Measurements from ENCODE around the gene THPO.

THPO gene

DNA sequence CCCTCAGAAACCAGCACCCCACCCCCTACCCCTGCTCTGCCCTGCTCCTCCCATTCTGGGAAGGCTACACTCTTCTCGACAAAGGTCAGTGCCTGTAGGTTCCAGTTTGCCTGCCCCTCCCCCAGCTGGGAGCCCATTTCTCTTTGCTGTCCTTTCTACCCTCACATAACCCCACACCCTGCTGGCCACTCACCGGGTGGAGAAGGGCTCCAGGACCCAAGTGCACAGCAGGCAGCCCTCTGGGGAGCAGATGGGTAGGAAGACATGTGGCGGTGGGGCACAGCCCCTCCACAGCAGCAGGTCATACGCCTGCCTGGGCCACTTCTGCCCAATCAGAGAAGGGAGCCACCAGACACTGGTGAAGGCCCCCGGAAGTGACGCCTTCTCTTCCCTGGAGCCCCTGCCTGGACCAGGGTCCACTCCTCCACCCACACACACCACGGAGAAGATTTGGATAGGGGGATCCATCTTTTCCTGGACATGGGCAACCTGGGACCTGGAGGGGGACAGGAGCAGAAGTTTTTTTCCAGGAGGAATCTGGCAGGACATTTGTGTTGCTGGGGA, at the start of gene THPO:
TSS of gene THPO (minus strand) at position 326 of the 564 bp plus-strand sequence. CDS start 1,948 bp downstream, outside the sequence.
- DNase-seq, result peak in 4 of 42 donors; percentile 30 to 62 (median 50)
- intact Hi-C loops (cut with DNase I), result loop anchor here (10.0 kb wide), 1 partner anchor 137 kb away; no protein-coding TSS in a partner anchor

DNA sequence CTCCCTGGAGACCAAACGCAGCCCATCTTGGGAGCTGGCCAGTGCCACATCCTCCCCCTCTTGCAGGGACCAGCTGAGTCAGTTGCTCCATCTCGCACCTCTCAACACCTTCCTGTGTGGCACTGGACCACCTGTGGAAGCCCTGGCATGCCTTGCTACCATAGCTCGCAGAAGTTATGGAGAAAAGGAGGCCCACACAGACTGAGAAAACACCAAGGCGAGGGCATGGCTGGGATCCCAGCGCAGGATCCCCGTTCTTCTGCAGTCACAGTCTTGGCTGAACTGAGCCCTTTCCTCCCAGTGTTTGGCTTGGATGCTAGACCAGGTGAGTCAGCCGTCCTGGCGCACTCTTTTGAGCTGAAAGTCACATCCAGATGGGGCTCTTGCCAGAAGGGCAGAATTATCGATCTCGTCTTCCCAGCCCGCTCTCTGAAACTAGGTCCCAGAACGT, 48.7 kb upstream of the THPO start:
- intact Hi-C loops (cut with DNase I), result no loop called here
- no peak for DNase-seq

DNA sequence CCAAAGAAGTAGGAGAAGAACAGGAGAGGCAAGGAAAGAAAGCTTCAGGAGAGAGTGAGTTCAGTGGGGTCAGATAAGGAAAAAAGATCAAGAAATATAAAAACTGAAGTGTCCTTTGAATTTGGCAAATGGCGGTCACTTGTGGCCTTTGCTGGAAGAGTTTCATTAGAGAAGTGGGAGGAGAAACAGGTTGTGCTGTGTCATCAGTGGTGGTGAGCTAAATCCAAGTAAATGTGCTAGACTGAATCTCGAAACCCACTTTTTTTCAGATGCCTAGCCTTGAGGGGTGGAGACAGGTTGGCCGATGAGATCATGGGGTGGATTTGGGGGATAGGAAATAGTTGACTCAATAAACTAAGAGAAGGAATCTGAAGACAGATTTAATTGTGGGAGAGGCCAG, 45.6 kb upstream of the THPO start:
- intact Hi-C loops (cut with DNase I), result no loop called here

DNA sequence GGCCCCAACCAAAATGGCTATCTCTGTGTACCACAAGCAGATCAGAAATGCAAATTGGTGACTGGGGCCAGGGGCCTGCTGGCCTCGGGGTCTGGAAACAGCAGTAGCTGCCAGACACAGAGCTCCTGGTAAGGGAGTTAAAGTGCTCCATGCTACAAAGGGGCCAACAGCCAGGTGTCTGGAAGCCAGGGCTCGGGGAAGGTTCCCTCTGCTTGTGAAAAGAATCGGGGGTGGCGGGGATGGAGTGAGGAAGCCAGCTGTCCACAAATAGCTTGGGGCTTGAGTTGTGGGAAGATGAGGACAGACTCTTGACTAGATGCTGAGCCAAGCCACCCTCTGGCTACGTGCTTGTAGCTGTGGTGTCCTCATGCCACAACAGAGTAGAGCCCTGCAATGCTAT, 41.2 kb upstream of the THPO start:
- DNase-seq, result no peak
- intact Hi-C loops (cut with DNase I), result loop anchor here (10.0 kb wide), 1 partner anchor 96 kb away; no protein-coding TSS in a partner anchor

More for the DNA sequence above, 45.6 kb upstream of the THPO start:
- DNase-seq, result no peak

DNA sequence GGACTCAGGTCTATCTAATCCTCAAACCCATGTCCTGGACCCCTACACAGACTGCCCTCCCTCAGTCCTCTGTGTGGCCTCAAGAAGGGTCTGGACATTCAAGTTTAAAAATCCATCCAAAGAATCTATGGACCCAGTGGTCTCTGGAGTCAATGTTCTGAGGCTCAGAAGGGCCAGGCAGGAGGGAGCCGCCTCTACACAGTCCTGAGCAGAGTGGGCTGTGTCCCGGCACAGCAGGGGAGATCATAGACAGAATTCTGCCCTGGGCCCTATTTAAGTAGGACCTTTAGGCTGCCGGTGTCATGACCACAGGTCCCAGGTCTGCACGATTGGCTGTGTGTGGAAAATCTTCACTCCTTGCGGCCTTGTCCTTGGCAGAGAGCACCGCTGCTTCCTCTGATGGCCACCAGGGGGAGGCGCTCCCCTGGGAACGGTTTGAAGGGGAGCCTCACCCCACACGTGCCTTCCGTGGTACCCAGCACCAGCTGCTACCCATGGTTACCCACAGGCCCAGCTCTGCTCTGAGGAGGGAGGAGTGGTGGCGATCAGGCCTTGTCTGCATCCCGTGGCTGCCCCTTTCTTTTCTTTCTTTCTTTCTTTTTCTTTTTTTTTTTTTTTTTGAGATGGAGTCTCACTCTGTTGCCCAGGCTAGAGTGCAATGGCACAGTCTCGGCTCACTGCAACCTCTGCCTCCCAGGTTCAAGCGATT, 39.8 kb upstream of the THPO start:
- DNase-seq, result peak; percentile 35 to 87 (median 70)
- intact Hi-C loops (cut with DNase I), result loop anchor here (10.0 kb wide), 1 partner anchor 97 kb away; no protein-coding TSS in a partner anchor

DNA sequence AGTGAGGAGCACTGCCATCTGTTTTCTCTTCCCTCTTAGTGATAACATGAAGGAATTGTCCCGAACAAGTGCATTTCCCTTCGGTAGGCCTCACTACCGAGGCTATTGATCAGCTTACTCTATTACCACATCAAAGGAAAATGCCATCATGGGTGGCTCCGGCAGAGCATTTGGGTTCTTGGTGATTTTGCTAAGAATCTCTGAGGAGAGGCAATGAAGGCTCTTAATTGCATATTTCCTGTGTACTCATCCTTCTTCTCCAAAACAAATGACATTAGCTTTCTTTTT, 37.1 kb upstream of the THPO start:
- intact Hi-C loops (cut with DNase I), result loop anchor here (10.0 kb wide), 1 partner anchor 100 kb away; no protein-coding TSS in a partner anchor

DNA sequence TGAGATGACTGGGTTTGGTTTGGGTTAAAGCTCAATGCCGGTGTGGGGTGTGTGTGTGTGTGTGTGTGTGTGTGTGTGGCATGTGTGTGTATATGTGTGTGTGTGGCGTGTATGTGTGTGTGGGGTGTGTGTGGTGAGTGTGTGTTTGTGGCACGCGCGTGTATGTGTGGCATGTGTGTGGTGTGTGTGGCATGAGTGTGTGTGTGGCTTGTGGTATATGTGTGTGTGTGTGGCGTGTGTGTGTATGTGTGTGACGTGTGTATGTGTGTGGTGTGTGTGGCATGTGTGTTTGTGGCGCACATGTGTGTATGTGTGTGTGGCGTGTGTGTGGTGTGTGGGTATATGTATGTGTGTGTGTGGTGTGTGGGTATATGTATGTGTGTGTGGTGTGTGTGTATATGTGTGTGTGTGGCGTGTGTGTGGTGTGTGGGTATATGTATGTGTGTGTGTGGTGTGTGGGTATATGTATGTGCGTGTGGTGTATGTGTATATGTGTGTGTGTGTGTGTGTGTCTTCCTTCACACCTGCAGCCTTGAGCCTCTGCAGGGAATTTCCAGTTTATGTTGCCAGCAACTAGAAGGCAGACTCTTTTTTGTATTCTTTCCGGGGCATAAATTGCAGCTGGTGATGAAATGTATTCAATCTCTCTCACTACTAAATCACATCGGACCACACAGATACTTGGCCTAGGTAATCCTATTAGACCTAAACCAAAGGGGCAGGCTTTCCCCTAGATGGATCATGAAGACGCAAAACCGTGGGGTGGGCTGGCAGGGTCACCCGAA, 36.6 kb upstream of the THPO start:
- no peak for DNase-seq
- intact Hi-C loops (cut with DNase I), result loop anchor here (10.0 kb wide), 1 partner anchor 100 kb away; no protein-coding TSS in a partner anchor

More for the DNA sequence above, 37.1 kb upstream of the THPO start:
- DNase-seq, result no peak

DNA sequence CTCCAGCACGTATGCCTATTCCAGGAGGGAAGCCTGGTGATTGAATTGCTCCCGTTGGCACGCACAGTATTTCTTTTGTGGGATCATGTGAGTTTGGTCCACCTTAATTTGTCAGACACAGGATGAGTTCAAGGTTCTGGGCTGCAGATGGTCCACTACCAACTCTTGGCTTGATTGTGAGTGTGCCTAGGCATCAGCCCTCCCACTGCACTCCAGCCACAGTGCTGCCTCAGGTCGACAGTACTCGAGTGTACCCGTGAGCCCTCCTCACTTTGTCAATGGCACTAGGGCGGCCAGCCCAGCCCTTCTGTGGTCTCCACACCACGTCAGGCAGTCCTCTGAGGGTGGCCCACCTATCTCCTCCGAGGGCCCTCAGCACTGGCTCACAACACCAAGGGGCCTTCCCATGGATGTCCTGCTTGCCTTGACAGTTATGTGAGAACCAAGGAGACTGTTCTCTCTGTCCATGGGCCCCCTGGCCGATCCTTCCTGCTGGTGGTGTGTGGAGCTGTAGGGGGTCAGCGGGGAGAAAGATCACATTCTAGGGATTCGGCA, 32.0 kb upstream of the THPO start:
- intact Hi-C loops (cut with DNase I), result loop anchor here (10.0 kb wide), 1 partner anchor 105 kb away; no protein-coding TSS in a partner anchor
- peak in 1 of 42 donors; percentile 16 for DNase-seq

DNA sequence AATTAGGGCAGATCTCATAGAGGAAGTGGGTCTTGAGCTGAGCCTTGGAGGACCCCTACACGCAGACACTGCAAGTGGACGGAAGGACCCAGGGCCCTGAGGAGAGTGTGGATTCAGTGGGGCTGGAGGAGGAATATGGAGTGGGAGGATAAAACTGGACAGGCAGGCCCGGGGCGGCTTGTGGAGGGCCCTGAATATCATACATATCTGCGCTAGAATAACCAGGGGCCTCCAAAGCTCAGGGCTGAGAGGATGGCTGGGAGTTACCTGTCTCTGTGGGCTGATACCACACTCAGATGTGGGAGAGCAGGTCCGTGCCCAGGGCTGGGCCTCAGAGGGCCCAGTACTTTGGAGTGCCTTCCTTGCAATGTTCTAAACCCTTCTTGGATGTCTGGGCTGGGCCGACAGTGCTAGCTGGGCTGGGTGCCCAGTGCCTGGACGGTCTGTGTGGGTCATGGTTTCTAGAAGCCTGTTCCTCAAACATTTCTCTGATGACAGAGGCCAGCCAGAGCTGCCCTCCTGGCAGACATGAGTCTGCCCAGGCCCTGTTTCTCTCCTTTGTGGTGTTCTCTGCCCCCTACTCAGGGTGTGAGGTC, 31.4 kb upstream of the THPO start:
- intact Hi-C loops (cut with DNase I), result no loop called here
- DNase-seq, result peak in 1 of 42 donors; percentile 16

DNA sequence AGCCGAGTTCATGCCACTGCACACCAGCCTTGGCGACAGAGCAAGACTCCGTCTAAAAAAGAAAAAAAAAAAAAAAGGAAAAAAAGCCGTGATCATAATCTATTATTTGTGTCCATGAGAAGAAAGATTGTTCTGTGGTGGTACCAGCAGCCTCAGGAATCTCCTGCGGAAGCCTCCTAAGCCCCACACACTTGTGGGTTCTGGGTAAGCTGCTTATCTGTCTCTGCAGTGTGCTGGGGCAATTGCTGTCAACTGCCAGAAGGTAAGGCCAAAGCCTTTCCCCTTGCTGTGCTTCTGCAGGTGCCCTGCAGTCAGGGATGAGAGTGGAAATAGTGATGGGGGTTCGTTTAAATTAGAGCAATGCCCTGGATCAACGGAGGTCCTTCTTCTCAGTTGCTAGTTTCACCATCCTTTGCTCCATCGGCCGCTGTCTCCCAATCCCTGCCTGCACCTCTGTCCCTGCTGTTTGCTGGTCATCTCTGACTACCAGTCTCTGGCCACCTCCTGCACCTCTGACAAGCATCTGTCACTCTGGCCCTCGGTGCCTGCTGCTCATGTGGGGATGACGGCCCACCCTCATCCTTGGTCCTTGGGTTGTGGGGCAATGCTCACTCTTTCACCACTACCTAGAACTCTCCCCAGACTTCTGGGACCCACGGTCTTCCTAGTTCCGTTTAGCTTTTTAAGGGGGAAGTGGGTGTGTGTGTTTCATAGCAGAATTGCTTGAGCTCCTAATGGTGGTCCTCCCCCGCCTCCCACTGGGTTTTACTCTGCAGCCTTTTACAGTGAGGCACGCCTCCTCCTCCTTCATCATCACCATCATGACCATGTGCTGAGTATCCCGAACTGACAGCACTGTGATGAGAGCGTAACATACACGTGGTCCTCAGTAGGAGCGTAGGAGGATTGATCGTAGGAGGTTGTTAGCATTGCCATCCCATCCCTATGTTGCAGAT, 27.3 kb upstream of the THPO start:
- intact Hi-C loops (cut with DNase I), result no loop called here
- peak in 35 of 42 donors; percentile 18 to 87 (median 59) for DNase-seq

DNA sequence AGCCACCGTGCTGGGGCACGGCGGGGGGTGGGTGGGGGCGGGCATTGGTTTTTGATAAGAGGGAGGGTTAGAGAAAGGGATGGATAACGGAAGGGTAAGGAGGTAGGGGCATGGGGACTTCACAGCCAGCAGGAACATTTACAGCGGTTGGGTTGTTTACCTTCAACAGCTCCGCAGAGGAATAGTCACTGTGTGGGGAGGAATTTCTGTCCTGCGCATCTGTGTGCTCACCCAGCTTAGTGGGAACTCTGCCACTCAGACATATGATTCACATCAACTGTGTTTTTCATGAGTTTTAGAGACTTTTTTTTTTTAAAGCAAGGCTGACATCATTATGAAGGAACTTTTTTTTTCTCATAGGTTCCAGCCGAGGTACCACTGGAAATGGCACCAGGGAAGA, 21.4 kb upstream of the THPO start:
- intact Hi-C loops (cut with DNase I), result no loop called here
- DNase-seq, result peak in 5 of 42 donors; percentile 3 to 32 (median 26)

DNA sequence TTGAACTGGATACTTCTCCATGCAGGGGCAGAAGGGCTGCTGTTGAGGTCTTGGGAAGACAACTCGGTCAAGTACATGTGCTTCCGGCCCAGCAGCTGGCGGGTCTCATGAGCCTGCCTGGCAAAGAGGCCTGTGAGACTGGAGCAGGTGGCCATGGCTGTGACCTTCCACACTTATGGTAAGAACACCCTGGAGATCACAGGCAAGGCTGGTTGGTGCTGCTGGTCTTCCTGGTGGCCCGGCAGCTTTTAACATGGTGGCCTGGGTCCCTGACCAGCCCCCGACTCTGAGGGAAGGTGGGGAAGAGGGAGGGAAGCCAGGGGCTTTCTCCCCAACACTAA, 17.3 kb upstream of the THPO start:
- no peak for DNase-seq
- intact Hi-C loops (cut with DNase I), result no loop called here

DNA sequence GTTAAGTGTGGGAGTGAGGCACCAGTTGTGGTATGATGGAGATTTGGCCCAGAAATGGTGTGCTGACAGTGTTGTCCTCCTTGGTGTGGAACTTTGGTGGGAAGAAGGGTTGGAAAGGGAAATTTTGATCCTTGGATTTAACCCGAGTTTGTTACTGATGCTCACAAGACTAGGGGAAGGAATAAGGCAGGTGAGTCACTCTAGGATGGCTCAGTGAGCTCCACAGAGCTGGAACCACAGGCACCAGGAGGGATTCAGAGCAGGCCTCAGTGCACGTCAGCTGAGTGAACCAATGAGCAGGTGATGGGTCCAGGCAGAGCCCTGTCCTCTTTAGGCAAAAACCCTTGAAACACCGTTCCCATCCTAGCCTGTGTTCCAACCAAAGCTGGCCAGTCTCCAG, 13.3 kb upstream of the THPO start:
- intact Hi-C loops (cut with DNase I), result no loop called here
- no peak for DNase-seq

DNA sequence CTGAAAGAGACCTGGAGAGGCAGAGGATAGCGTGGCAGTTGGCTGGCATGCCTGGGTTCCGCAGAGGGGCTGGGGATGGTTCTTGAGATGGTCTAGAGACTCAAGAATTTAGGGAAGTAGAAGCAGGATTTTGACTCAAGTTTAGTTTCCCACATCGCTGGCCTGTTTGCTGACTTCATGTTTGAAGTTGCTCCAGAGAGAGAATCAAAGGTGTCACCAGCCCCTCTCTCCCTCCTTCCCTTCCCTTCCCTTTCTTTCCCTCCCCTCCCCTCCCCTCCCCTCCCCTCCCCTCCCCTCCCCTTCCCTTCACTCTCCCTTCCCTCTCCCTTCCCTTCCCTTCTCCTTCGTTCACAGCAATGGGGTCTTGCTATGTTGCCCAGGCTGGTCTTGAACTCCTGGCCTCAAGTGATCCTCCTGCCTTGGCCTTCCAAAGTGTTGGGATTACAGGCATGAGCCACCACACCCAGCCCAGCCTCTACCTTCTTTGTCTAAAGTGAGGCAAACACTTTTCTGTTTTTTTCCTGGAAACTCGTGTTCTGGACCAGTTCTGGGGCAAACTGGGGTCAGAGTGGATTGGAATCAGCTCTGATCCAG, 12.0 kb upstream of the THPO start:
- no peak for DNase-seq

DNA sequence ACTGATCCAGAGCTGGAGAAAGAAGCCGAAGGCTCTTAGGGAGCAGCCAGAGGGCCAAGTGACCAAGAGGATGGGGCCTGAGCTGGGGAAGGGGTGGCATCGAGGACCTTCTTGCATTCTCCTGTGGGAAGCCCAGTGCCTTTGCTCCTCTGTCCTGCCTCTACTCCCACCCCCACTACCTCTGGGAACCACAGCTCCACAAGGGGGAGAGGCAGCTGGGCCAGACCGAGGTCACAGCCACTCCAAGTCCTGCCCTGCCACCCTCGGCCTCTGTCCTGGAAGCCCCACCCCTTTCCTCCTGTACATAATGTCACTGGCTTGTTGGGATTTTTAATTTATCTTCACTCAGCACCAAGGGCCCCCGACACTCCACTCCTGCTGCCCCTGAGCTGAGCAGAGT, 11.4 kb upstream of the THPO start:
- intact Hi-C loops (cut with DNase I), result no loop called here
- no peak for DNase-seq

More for the DNA sequence above, 12.0 kb upstream of the THPO start:
- intact Hi-C loops (cut with DNase I), result no loop called here

DNA sequence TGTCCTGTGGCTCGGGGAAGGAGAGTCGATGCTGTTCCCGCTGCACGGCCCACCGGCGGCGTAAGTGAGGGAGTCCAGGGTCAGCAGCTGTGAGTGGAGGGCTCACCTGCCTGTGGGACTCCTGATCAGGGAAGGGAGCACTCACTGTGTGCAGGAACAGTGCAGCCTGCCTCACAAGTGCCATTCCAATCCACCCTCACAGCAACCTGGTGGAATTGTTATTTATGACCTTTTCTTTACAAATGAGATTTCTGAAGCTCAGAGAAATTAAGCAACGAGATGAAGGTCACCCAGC, 10.9 kb upstream of the THPO start:
- intact Hi-C loops (cut with DNase I), result no loop called here
- no peak for DNase-seq

DNA sequence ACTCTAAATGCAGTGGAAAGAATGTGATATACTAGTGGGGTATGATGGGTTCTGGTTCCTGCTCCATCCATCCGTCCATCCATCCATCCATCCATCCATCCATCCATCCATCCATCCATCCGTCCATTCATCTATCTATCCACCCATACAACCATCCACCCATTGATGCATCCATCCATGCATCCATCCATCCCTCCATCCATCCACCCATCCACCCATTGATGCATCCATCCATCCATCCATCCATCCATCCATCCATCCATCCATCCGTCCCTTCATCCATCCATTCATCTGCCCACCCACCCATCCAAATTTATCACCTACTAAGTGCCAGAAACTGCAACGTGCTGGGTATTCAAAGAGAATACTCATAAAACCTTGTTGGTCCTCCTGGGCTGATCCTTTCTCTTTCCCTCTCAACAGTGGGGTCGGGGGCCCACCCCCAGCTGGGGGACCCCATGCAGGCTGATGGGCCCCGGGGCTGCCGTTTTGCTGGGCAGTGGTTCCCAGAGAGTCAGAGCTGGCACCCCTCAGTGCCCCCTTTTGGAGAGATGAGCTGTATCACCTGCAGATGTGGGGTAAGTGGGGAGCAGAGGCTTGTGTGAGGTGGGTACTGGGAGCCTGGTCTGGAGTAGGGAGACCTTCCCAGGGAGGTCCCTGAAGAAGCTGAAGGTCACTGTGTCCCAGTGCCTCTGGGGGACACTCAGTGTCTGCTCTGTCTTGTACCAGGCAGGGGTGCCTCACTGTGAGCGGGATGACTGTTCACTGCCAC, 10.3 kb upstream of the THPO start:
- intact Hi-C loops (cut with DNase I), result no loop called here
- DNase-seq, result no peak
